Stomach (tissue), 4 donors: ENCODE results near the gene IRF4.

Experiments used
- CTCF ChIP-seq, 7 experiments: fragments of 450-650 bp in 4 of 7; fragments of 200-600 bp in 3 of 7; sonication (generic) in 3 of 7; IDR thresholded peaks; one replicate each; pipeline ENCODE4 v1.5.1; 2016 to 2019; ENCODE audit warnings: antibody characterized with exemption in 7 of 7, control low read depth in 2 of 7, mild to moderate bottlenecking in 1 of 7
- POLR2A ChIP-seq, 4 donors: fragments of 450-650 bp; IDR thresholded peaks; one replicate each; pipeline ENCODE4 v1.6.1; 2016; ENCODE audit warnings: antibody characterized with exemption in 4 of 4, control low read depth in 2 of 4, mild to moderate bottlenecking in 1 of 4, moderate library complexity in 1 of 4
- POLR2AphosphoS5 ChIP-seq, 3 donors: sonication (generic); formaldehyde crosslinking; IDR thresholded peaks; one replicate each; pipeline ENCODE4 v1.6.1; 2016; ENCODE audit warnings: antibody characterized with exemption in 3 of 3

GRCh38 chr6:395432-396125 is 4.0 kb downstream of the IRF4 start:
- TF ChIP-seq CTCF (IDR thresholded peaks at IDR 0.05) = no peak
- no peak for TF ChIP-seq POLR2A (IDR thresholded peaks at IDR 0.05)
- no peak for TF ChIP-seq POLR2AphosphoS5 (IDR thresholded peaks at IDR 0.05)
